GM21381 (cell line): ENCODE measurements around the gene ZIC5.

Experiments used
- ATAC-seq: cut with Tn5 transposase; IDR thresholded peaks from one replicate; pipeline ENCODE4 v1.9.1; 2021; ENCODE audit warnings: mild to moderate bottlenecking, moderate library complexity; ENCODE audit not compliant: unreplicated experiment

ZIC5 gene

GRCh38 chr13:99987154-99988019 lies 15.8 kb upstream of the ZIC5 start:
- ATAC-seq, result no peak

DNA sequence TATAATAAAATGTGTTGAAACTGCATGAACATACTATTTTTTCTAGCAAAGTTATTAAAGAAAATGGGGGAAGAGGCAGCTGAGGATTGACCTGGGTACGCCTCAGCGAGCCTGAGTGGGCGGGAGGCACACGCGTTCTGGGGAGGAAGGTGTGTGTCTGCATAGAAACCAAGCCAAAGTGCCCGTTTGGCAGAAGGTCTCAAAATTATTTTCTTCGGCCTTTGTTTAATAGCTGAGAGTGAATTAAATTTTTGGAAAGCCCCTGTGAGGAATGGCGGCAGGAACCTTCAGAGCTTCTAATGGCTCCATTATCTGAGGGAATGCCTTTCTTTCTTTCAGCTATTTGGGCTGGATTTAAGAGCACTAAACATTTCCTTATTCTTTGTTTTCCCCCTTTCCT lies 15.2 kb upstream of the ZIC5 start:
- no peak for ATAC-seq

- no peak for ATAC-seq
Measured at GRCh38 chr13:99985886-99986527, 14.4 kb upstream of the ZIC5 start.

DNA sequence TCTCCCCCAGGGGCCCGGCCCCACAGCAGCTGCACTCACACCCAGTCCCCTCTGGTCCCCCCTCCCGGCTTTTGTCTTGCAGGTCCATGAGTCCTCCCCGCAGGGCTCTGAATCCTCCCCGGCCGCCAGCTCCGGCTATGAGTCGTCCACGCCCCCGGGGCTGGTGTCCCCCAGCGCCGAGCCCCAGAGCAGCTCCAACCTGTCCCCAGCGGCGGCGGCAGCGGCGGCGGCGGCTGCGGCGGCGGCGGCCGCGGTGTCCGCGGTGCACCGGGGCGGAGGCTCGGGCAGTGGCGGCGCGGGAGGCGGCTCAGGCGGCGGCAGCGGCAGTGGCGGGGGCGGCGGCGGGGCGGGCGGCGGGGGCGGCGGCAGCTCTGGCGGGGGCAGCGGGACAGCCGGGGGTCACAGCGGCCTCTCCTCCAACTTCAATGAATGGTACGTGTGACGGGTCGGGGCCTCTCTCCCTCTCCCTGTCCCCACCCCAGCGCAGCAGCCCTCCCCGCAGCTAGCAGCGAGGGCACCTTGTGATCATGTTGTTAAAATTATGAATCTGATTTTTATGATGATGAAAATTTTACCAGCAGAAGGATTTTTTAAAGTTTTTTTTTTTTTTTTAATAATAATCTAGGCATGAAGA lies 13.8 kb upstream of the ZIC5 start:
- no peak for ATAC-seq

DNA sequence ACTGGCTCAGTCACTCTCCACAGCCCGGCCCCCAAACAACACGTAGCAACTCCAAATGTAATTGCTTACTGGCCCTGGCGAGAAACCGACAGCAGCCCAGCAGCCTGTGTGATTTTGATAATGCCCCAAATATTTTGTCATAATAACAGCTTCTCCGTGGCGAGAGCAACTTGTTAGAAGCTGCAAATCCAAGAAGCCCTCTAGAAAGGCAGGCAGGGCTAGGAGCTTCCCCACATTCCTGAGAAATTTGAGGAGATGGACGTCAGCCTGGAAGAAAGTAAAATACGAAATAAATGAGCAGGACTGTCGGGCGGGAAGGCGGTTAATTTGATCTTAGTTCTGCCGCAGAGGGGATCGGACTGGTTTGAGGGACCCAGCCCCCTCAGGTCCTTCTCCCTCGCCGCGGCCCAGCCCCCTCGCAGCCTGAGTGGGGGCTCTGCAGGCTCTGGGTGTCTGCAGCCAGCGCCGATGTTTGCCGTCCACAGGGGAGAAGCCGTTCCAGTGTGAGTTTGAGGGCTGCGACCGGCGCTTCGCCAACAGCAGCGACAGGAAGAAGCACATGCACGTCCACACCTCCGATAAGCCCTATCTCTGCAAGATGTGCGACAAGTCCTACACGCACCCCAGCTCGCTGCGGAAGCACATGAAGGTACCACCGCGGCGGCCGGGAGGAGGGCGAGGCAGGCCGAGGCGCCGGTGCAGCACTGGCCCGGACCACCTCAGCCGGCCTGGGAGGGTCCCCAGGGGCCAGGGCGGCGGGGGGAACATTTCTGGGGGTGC lies 13.1 kb upstream of the ZIC5 start:
- no peak for ATAC-seq

GRCh38 chr13:99983499-99984401 lies 12.2 kb upstream of the ZIC5 start:
- no peak for ATAC-seq

- no peak for ATAC-seq
Measured at GRCh38 chr13:99982731-99983498, 11.3 kb upstream of the ZIC5 start.

GRCh38 chr13:99982036-99982730 lies 10.6 kb upstream of the ZIC5 start:
- ATAC-seq, result no peak

DNA sequence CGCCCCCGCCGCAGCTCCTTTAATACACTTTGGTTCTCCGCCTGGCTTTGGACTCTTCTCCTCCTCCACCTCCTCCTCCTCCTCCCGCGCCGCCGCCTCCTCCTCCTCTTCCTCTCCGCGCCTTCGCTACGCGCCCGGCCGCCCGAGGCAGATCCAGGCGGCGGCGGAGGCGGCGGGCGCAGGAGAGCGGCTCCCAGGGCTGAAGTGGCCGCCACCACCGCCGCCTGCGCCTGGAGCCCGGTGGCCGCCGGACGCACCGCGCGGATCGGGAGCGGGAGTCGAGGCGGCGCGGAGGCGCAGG lies 10.1 kb upstream of the ZIC5 start, which contains the start of gene ZIC2:
ZIC2 (plus strand) TSS at position 50 of the 301 bp plus-strand sequence. CDS start 281 bp downstream, outside the sequence.
- ATAC-seq, result no peak

DNA sequence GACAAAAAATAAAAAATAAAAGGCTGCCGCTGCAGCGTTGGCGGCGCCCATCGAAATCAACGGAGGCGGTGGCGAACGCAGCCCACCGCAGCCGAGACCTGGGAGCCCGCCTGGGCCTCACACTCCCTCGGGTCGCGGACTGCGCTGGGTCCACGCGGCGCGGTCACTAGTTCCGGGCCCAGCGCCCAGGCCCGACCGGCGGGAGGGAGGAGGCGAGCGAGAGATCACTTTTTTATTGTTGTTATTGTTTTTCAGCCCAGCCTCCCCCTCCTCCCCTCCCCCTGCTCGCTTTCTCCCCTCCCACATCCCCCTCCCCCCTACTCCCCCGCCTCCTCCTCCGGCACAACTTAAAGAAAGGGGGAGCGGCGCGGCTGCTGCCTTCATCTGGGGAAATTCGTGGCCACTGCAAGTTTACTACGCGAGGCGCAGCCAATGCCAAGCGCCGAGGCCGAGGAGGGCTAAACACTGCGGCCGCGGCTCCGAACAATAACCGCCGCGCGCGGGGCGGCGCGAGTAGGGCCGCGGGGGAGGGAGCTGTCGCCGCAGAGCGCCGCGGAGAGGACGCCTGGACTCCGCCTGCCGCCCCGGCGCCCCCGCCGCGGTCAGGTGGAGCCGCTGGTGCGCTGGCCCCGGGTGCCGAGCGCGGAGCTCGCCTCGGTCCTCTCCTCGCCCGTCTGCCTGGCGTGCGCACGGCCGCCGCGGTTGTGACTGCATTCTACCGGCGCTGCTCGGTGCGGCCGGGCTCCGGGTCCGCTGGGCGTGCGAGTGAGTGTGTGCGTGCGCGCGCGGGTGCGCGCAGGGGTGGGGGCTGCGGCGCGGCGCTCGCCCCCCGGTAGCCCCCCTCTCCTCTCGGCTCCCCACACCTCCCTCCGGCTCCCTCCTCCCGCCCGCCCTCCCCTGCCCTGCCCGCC lies 9.5 kb upstream of the ZIC5 start:
- ATAC-seq, result no peak

DNA sequence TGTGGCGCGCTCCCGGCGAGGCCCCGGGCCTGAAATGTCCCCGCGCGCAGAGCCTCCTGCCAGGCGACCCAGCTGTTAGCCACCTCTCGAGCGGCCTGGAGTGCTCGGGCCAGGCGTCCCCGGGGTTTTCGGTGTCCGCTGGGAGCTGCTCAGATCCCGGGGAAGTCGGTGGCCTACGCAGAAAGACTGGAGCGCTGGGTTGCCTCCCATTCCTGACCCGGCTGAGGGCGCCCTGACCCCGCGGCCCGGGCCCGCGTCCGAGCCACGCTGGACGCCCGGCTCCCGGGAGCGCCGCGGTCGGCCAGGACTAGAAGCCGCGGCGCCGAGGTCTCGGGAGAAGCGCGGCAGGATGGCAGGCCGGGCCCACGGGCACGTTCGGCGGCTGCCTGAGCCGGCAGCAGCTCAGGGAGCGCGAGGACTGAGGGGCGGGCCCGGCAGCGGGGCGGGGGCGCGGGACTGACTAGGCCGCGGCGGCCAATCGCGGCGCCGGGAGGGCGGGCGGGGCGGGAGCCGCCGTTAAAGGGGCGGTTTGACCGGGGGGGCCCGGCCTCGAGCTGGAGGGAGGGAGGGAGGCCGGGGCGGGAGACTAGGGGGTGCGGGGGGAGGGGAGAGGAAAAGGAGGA lies 8.7 kb upstream of the ZIC5 start:
- no peak for ATAC-seq

DNA sequence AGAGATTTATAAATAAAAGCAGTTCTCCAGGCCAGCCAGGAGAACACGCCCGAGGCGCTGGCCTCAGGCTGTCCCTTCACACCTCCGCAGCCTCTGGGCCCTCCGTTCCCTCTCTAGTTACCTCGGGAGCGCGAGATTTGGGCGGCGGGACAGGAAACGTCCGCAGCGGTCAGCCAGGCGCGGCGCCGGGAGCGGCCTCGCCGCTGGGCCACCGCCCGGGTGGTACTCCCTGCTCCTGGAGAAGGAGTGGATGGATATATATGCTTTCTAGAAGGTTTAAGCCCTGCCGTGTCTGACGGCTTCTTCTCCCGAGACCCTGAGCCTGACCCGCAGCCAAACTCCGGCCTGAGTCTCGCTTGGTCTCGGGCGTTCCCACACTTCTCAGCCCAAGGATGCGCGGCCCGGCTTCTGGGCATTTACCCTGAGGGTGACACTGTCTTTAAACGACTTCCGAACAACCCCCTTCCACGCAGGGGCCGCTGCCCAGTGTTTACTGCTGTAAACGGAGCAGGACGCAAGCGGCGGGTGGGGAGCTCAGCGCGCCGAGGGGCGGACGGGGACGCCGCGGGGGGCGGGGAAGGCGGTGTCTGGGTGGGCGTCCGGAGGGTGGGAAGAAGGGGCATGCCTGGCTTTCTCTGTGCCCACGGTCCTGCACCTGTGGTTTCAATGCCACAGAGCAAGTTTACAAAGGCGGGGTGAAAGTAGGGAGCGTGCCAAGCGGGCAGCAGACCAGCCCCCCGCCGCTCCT lies 8.1 kb upstream of the ZIC5 start:
- no peak for ATAC-seq

DNA sequence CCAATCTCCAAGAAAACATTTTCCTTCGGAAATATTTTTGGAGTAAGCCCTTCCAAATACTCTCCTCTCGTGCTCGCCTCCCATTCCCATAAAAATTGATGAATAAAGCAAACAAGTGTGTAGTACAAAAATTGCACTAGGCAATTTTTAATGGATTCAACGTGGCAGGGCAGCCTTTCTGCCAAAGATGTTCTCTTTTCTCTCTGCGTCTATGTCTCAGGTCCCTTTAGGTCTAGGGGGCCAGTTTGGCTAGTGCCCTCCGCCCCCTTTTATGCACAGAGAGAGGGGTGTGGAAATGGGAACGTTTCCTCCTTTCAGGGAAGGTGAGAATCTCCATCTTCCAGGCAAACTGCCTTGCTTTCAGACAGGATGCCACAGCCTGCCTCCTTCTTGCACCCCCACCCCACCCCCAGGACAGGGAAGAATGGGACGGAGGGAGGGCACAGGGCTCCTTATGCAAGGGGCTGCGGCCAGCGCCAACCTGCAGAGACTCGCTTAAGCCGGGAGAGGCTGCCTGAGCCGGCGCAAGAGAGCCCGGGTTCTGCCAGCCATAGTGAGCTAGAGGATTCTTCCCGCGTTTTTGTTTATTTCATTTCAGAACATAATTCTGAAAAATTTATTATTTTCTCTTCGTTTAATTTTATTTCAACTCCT lies 7.4 kb upstream of the ZIC5 start:
- no peak for ATAC-seq

DNA sequence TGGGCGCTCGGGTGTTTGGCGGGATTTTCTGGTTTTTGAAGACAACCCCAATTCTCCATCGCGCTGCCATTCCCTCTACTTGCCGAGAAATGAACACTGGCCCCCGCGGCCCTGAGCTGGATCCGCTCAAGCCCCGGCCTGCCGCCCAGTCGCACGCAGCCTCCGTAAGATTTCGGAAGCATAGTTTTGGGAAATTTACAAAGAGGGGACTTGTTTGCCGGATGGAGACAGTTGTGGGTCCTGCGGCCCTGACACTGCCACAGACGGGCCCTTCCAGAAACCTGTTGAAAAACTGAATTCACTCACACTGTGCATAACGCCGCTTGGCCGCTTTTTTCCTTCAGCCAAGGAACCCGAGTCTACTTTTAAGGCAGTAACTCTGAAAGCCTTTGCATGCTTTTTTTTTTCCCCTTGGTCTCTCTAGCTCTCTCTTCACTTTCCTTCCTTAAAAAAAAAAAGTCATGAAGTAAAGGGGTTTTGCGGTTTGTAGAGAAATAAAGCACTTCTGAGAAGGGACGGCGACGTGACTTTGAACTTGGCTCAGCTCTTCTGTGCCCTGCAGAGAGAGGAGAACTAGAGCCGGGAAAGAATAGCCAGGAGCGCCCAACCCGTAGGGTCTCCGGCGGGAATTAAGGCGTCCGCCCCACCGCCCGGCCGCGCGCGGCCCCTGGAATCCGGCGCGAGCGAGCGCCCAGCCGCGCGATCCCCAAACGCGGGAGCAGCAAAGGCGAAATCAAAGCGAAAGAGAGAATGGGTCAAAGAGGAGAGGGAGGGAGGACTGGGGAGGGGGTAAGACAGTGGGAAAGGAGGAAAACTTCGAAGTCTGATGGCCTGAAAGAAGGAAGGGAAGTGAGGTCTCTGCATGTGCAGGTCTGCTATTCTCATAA lies 6.6 kb upstream of the ZIC5 start:
- no peak for ATAC-seq

- ATAC-seq, result no peak
Measured at GRCh38 chr13:99977334-99977911, 5.9 kb upstream of the ZIC5 start.
